8988T (cell line): ENCODE data around the gene SUGCT.

Experiments
- DNase-seq: peaks from one replicate; pipeline ENCODE4 v3.0.0; 2011

The SUGCT gene

GRCh38 chr7:40489844-40490602 is 355.2 kb downstream of the SUGCT start:
- DNase-seq = no peak

- no peak for DNase-seq
Measured at GRCh38 chr7:40490603-40490924, 355.8 kb downstream of the SUGCT start.

DNA sequence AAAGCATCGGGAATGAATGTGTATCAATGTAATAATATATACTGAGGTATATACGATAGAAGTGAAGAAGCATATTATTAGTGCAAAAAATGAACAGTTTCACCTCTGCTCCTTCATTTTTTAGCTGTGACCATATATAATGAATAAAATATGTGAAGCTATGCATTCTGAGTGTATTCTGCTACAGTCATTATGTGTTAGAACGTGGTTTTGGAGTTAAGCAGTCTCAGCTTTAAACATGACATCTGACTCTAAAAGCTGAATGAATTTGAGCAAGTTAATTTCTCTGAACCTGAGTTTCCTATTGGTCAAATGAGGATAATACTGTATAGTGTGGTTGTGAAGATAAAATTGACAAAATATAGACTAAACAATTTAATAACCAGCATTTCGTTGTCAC is 358.1 kb downstream of the SUGCT start:
- no peak for DNase-seq

GRCh38 chr7:40493609-40494051 is 358.8 kb downstream of the SUGCT start:
- no peak for DNase-seq

- no peak for DNase-seq
Measured at GRCh38 chr7:40498924-40499510, 364.2 kb downstream of the SUGCT start.

DNA sequence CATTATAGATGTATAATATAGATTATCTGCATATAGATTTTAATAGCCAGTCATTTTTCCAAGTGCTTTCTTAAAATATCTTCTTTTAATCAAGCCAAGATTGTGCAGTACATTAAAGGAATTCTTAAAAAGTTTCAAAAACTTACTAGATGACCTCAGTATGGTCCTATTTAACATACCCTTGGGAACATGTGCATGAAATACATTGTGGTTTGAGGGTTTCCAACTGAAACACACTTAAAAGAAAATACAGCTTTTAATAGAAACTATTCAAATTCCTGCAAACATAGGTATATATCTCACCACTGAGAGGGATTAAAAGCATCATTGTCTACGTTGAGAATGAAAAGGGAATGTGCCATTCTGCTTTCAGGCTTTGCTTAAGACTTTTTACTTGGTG is 364.9 kb downstream of the SUGCT start:
- no peak for DNase-seq

- DNase-seq = no peak
Measured at GRCh38 chr7:40500219-40500618, 365.4 kb downstream of the SUGCT start.

DNA sequence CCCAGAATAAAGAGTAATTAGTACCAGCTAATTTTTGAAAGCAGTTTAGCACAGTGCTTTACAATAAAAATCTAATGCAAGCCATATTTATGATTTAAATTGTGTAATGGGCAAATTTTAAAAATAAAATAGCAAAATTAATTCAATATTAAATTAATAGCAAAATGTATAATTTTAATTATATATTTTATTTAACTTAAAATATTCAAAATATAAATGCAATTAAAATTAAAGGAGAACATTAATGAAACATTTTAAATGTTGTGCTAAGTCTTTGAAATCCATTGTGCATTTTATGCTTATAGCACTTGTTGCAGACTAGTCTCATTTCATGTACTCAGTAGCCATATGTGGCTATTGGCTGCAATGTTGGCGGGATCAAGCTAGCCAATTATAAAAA is 367.6 kb downstream of the SUGCT start:
- DNase-seq = no peak

GRCh38 chr7:40506158-40506557 is 371.4 kb downstream of the SUGCT start:
- no peak for DNase-seq

GRCh38 chr7:40507166-40507565 is 372.4 kb downstream of the SUGCT start:
- no peak for DNase-seq

DNA sequence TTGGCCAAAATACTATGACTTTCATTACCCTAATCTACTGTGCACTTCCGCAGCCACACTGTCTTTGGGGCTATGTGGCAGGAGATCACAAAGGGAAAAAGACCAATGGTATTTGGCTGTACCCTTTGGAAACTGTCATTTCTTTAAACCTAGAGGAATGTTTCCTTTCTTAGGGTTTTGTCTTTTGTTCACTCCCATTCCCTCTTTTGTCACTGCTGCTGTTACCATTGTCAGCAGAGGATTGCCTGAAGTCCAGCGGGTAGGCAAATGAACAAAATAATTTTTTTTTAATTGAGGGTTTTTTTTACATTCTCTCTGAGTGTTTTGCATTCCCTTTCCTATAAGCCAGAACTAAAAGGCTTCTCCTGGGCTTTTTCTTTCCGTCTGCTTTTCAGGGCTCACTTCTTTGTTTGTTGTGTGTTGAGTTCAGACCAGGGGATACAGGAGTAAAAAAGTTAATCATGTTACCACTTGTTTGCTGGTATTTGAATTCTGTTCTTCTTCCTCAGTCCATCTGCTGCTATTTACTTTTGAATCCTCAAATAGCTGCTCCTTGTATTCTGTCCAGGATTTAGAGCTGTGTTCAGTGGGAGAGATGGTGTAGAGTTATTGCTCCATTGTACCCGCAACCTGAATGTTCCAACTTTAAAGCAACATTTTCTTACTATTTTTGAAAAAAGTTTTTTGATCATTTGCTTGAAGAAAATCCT is 374.6 kb downstream of the SUGCT start:
- no peak for DNase-seq

DNA sequence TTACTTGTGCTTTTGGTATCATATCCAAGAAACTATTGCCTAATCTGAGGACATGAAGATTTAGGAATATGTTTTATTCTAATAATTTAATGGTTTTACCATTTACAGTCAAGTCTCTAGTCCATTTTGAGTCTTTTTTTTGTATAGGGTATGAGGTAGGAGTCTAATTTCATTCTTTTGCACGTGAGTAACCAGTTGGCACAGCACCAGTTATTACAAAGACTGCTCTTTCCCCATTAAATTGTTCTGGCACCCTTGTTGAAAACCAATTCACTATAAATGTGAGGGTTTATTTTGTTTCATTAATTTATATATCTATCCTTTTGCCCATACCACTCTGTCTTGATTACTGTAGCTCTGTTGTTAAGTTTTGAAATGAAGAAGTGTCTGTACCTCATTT is 381.6 kb downstream of the SUGCT start:
- no peak for DNase-seq

- no peak for DNase-seq
Measured at GRCh38 chr7:40519009-40519408, 384.2 kb downstream of the SUGCT start.

DNA sequence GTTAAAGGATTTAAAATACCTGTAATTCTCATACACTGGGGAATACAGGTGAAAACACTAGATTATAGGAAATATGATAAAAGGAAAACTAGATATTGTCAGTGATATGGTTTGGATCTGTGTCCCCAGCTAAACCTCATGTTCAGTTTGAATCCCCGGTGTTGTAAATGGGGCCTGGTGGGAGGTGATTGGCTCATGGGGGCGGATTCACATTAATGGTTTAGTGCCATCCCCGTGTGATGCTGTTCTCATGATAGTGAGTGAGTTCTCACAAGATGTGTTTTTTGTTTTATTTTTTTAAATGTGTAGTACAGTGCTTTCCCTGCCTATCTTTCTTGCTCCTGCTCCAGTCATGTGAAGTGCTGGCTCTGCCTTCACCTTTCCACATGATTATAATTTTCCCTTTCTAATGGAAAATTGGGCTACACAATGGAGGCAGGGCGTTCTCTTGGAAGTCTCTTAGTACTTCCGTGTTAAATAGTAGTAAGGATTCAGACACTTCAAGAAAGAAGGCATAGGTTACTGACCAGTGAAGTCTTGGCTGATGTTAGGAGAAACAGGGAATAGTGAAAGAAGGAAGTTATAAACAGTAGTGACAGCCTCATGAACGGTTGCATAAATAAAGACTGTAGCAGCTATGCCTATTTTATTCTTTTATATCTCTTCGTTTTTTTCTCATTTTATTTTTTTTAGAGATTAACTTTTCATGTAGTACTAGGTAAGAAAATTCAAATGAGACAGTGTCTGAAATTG is 386.4 kb downstream of the SUGCT start:
- DNase-seq = no peak

- DNase-seq = no peak
Measured at GRCh38 chr7:40525764-40526163, 391.0 kb downstream of the SUGCT start.

DNA sequence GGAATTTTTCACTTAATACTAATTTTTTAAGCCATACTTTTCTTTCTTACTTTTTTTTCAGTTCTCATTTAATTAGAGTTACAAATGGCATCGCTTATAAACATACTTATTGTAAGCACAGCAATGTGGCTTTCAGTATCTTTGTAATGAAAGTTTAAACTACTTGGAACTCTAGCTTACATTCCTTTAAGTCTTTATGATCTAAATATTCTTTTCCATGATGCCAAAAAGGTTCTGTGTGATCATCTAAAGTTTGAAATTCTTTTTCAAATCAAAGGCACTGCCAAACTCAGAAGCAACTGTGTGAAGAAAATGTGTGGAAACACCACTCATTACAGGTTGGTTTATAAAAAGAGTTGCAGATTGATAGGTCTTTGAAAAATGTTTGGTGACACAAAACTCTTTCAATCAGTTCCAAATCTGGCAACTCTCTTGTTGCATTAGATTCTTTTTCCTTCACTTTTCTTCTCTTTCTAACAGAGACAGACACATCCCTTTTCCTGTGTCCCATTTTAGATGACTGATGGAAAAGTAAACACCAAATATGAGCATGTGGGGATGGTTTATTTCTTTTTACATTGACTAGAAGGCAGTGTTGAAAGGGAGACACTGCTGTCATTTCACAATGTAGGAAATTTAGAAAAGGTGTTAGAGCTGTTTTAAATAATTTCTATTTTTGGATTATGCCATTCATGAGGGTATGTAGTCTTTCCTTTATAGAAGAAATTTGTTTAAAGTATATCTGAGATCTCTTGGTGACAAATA is 392.3 kb downstream of the SUGCT start:
- DNase-seq = no peak

- no peak for DNase-seq
Measured at GRCh38 chr7:40527723-40528122, 392.9 kb downstream of the SUGCT start.

- no peak for DNase-seq
Measured at GRCh38 chr7:40530292-40530691, 395.5 kb downstream of the SUGCT start.

GRCh38 chr7:40531956-40532355 is 397.2 kb downstream of the SUGCT start:
- DNase-seq = no peak

DNA sequence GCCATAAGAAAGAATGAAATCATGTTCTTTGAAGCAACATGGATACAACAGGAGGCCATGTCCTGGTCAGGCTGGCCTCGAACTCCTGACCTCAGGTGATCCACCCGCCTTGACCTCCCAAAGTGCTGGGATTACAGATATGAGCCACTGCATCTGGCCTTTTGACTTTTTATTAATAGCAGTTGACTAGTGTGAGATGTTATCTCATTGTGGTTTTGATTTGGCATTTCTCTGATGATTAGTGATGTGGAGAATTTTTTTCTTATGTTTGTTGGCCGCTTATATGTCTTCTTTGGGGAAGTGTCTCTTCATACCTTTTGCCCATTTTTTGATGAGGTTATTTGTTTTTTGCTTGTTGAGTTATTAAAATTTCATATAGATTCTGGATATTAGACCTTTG is 400.9 kb downstream of the SUGCT start:
- DNase-seq = no peak

DNA sequence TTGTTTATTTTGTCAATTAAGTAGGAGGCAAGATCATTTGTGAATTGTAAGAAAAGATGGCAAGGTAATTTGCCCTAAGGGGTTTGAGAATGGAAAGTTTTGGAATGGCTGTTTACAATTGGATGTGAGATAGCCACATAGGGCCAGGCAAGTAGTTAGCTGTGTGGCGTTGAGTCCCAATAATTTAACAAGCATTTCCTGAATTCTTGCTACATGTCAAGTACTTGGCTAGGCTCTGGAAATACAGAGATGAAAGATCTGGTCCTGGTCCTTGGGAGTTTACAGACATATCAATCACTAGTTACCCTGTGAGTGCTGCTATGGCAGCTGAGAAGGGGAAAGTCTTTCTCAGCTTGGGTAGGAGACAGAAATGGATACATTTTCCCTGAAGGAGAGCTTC is 401.6 kb downstream of the SUGCT start:
- no peak for DNase-seq

DNA sequence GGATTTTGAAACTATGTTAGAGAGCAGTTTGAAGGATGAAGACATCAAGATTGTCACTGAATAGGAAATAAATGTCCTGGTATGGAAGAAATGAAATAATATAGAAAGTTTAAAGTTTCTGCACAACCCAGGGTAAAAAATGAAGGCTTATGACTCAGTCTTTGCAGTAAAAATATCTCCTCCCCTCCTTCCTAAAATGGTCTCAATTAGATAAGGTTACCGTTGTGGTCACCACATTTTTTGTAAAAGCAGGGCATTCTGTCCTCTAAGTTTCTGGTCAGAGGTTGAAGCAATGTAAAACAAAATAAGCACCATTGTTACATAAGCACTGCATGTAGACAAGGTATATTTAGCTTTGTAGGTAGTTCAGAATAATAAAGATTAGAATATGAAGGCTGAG is 403.5 kb downstream of the SUGCT start:
- DNase-seq = no peak

DNA sequence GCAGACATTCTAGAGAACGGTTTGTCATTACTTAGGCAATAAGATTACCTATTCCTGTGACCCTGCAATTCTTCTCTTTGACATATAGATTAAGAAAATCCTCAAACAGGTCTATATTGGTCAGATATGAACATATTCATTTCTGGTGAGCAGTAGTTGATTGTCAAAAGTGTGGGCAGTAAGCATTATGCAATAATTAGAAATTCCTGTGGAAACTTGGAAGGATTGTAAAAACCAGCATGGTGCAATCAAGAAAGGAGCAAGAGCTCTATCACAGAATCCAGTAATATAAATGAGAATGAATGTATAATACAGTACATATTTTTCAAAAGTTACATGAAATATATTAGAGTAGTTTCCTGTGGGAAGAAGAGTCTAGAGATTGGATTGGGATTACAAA is 406.5 kb downstream of the SUGCT start:
- DNase-seq = no peak
